DOHH2 (cell line): ENCODE results near the gene ELK3.

Experiments used
- H3F3A ChIP-seq: fragments of 200-600 bp; sonication (generic), shearing (Covaris generic); 2 replicates; pipeline ENCODE4 v1.6.0; 2016; ENCODE audit warnings: antibody characterized with exemption, mild to moderate bottlenecking; ENCODE audit not compliant: control insufficient read depth, insufficient read depth
- H3K27ac ChIP-seq: fragments of 200-600 bp; sonication (generic); 2 replicates; pipeline ENCODE4 v1.5.1; 2014; ENCODE audit warnings: low read depth, mild to moderate bottlenecking, low read length, moderate library complexity
- H3K27me3 ChIP-seq: fragments of 200-600 bp; sonication (generic); 2 replicates; pipeline ENCODE4 v1.6.1; 2014; ENCODE audit warnings: mild to moderate bottlenecking, low read length, mixed read lengths; ENCODE audit not compliant: control insufficient read depth
- H3K36me3 ChIP-seq: fragments of 200-600 bp; sonication (generic); 2 replicates; pipeline ENCODE4 v1.6.1; 2014; ENCODE audit warnings: mild to moderate bottlenecking, low read length, moderate library complexity, mixed read lengths; ENCODE audit not compliant: control insufficient read depth
- H3K4me1 ChIP-seq: fragments of 200-600 bp; sonication (generic); 2 replicates; pipeline ENCODE4 v1.6.1; 2014; ENCODE audit warnings: mild to moderate bottlenecking, low read length, mixed read lengths; ENCODE audit not compliant: control insufficient read depth
- H3K4me2 ChIP-seq: fragments of 200-600 bp; sonication (generic); 2 replicates; pipeline ENCODE4 v1.6.0; 2014; ENCODE audit warnings: mild to moderate bottlenecking, low read length, moderate library complexity
- H3K4me3 ChIP-seq: fragments of 200-600 bp; sonication (generic); 2 replicates; pipeline ENCODE4 v1.5.1; 2014; ENCODE audit warnings: mild to moderate bottlenecking, low read length, mixed read lengths
- H3K79me2 ChIP-seq: fragments of 200-600 bp; sonication (generic); 2 replicates; pipeline ENCODE4 v1.6.1; 2014; ENCODE audit warnings: mild to moderate bottlenecking, low read length, mixed read lengths; ENCODE audit not compliant: control insufficient read depth
- H3K9me2 ChIP-seq: fragments of 200-600 bp; sonication (generic); replicated peaks from 2 replicates; pipeline ENCODE4 v1.6.1; 2014; ENCODE audit warnings: mild to moderate bottlenecking, low read length, mixed read lengths; ENCODE audit not compliant: control insufficient read depth
- H3K9me3 ChIP-seq: fragments of 200-600 bp; sonication (generic); 2 replicates; pipeline ENCODE4 v1.6.1; 2014; ENCODE audit warnings: antibody characterized with exemption, low read length, mixed read lengths; ENCODE audit not compliant: control insufficient read depth, insufficient read depth
- H4K20me1 ChIP-seq: fragments of 200-600 bp; sonication (generic); 2 replicates; pipeline ENCODE4 v1.6.0; 2014; ENCODE audit warnings: low read depth, mild to moderate bottlenecking, antibody characterized with exemption, low read length, moderate library complexity; ENCODE audit not compliant: control insufficient read depth, insufficient read depth
- CTCF ChIP-seq: fragments of 200-600 bp; sonication (generic); IDR thresholded peaks from one replicate; pipeline ENCODE4 v1.5.1; 2014; ENCODE audit warnings: antibody characterized with exemption, mild to moderate bottlenecking, low read depth, low read length; ENCODE audit not compliant: poor library complexity, severe bottlenecking
- EZH2phosphoT487 ChIP-seq: fragments of 200-600 bp; sonication (generic); IDR thresholded peaks from 2 replicates; pipeline ENCODE4 v1.6.1; 2017; ENCODE audit warnings: borderline replicate concordance, mild to moderate bottlenecking, antibody characterized with exemption, low read length, moderate library complexity, mixed read lengths

Gene ELK3

GRCh38 chr12:96183734-96184370, 10.3 kb upstream of the ELK3 start:
- no peak for TF ChIP-seq CTCF
- no peak for TF ChIP-seq EZH2phosphoT487
- H3K9me3 ChIP-seq, result no peaks in the 10 kb centered on the region

DNA sequence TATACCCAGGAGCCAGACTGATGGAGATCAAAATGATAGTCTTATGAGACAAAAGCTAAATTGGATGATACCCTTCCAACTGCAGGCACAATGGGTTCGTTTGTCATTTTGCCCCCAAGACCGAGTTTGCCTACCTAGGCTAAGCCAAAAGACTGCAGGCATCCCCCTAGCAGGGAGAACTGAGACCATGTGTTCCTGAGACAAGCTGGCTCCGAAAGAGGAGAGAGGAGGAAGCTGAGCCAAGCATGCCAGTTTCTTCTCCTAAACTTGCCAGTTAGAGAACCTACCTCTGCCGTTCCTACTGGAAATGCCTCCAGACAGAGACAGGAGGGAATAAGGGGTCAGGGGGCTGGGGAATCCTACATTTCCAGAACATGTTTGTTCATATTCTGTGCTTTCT, 8.3 kb upstream of the ELK3 start:
- no peaks in the 10 kb centered on the region for H3K79me2 ChIP-seq
- H3K27me3 ChIP-seq, result no peaks in the 10 kb centered on the region
- no peaks in the 10 kb centered on the region for H4K20me1 ChIP-seq
- no peaks in the 10 kb centered on the region for H3K36me3 ChIP-seq
- H3K4me1 ChIP-seq, result peaks cover 51% of the 10 kb centered on the region
- no peak overlapping the region for H3K4me3 ChIP-seq
- no peaks in the 10 kb centered on the region for H3K9me3 ChIP-seq
- no peaks in the 10 kb centered on the region for H3K9me2 ChIP-seq
- no peak overlapping the region for H3K27ac ChIP-seq
- no peak overlapping the region for H3K4me2 ChIP-seq
- H3F3A ChIP-seq, result peaks cover 30% of the 10 kb centered on the region
- no peak for TF ChIP-seq CTCF
- TF ChIP-seq EZH2phosphoT487, result no peak

More at GRCh38 chr12:96183734-96184370, 10.3 kb upstream of the ELK3 start:
- no peaks in the 10 kb centered on the region for H3K79me2 ChIP-seq
- H3K27me3 ChIP-seq, result no peaks in the 10 kb centered on the region
- H3K36me3 ChIP-seq, result no peaks in the 10 kb centered on the region
- no peaks in the 10 kb centered on the region for H4K20me1 ChIP-seq
- no peaks in the 10 kb centered on the region for H3K9me2 ChIP-seq
- H3F3A ChIP-seq, result peaks cover 14% of the 10 kb centered on the region
- H3K4me2 ChIP-seq, result no peak overlapping the region
- no peak overlapping the region for H3K4me3 ChIP-seq
- no peak overlapping the region for H3K27ac ChIP-seq
- H3K4me1 ChIP-seq, result peaks cover 30% of the 10 kb centered on the region

GRCh38 chr12:96186607-96187301, 7.4 kb upstream of the ELK3 start:
- no peaks in the 10 kb centered on the region for H3K27me3 ChIP-seq
- no peaks in the 10 kb centered on the region for H3K9me2 ChIP-seq
- H3K36me3 ChIP-seq, result no peaks in the 10 kb centered on the region
- no peak overlapping the region for H3K27ac ChIP-seq
- H3F3A ChIP-seq, result peaks cover 30% of the 10 kb centered on the region
- H3K4me3 ChIP-seq, result peak overlapping the region; percentile 36
- H4K20me1 ChIP-seq, result no peaks in the 10 kb centered on the region
- TF ChIP-seq CTCF (no peak), EZH2phosphoT487 (no peak)
- H3K79me2 ChIP-seq, result no peaks in the 10 kb centered on the region
- H3K9me3 ChIP-seq, result no peaks in the 10 kb centered on the region
- peak overlapping the region; percentile 63 for H3K4me2 ChIP-seq
- peaks cover 59% of the 10 kb centered on the region for H3K4me1 ChIP-seq
